ENCODE measurements around the gene APOL1. TPM values are rescaled to one million over a fixed set of nuclear protein-coding genes. Genes with fewer than 3 reads are reported as not detected.

APOL1 gene
- total and polyA plus RNA-seq, 5 donors = 13.6 to 29.8 (median 16.3) TPM

DNA sequence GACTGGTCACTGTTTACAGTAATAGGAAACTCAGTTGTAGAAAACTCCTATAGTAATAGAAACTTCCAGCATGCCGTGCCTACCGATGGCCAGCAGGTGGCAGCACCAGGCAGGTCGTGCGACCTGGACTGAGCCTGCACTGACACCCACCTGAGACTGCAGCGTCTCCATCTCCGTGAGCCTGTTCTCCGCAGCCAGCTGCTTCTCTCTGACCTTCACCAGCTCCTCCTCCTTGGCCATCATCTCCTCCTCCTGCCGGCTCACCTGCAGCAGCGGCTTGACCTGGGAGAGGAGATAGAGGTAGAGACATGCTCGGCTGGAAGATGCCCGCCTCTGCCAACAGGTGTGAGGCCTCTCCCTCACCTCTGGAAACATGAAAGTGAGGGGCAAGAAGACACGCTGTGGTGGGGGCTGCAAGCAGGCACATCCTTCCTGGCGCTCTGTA is 48.5 kb downstream of the APOL1 start:
- H3K27me3 ChIP-seq (ENCODE audit: control insufficient read depth, insufficient read depth) = no peaks in the 10 kb centered on the region
- peak; percentile 47 to 59 for ATAC-seq
- WGBS = 36% methylated on average over 13 of the region's 13 CpGs
- peak; percentile 68 to 90 (median 87) for DNase-seq
- no peak overlapping the region for H3K4me3 ChIP-seq (ENCODE audit: low read length)
- H3K9me3 ChIP-seq (ENCODE audit: control insufficient read depth, low read length) = no peaks in the 10 kb centered on the region
- intact Hi-C loops (cut with DNase I) = loop anchor here in 3 of 4 donors (2.0 to 5.0 kb wide), 2 partner anchors 169 to 171 kb away; no protein-coding TSS in a partner anchor
- H3K4me1 ChIP-seq (ENCODE audit: control insufficient read depth, insufficient read depth, low read length) = no peaks in the 10 kb centered on the region
- H3K27ac ChIP-seq (ENCODE audit: low read length) = peak overlapping the region; percentile 17

DNA sequence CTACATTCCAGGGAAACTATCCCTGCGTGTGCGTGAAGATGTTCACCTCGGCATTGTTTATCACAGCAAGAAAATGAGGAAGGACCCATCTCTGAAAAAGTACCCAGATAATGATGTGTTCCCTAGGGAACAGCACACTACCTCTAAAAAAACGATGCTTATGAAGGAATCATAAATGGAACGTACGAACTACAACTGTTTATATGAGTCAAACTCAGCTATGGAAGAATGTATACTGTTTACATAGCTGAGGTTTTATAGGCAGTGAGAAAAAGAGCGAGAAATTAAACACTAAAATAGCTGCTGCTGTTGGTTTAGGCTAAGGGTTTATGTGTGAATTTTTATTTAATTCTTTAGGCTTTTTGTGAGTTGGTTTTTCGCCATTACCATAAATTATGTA is 48.9 kb downstream of the APOL1 start:
- H3K27ac ChIP-seq (ENCODE audit: low read length) = peak overlapping the region; percentile 17
- H3K4me1 ChIP-seq (ENCODE audit: control insufficient read depth, insufficient read depth, low read length) = no peaks in the 10 kb centered on the region
- no peak for ATAC-seq

DNA sequence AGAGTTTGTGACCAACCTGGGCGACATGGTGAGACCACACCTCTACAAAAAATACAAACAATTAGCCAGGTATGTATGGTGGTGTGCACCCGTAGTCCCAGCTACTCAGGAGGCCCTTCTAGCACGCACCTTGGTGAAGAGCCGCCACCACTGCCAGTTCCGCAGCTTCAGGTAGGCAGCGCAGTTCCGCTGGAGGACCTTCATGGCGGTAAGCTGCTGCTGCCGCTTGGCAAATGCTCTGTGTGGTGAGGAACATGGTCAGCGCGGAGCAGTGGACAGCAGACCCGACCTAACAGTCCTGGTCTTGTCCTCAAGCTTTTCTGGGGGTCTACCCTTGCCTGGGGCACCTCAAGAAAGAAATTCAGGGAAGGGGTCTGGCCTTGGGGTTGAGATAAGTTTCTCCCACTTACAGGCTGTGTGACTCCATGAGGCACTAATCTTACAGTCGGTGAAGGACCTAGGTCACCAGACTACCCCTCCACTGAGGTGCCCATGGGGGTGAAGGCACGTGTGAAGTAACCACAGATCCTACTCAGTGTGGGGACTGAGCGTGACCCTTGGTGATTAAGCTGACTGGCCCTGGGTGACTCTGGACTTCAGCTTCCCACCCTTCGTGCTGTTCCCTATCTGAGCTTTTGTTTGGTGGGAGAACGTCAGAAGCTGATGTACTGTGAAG is 49.6 kb downstream of the APOL1 start:
- H3K4me1 ChIP-seq (ENCODE audit: control insufficient read depth, insufficient read depth, low read length) = no peaks in the 10 kb centered on the region
- intact Hi-C loops (cut with DNase I) = loop anchor here in 2 of 4 donors (5.0 kb wide), 1 partner anchor 170 kb away; no protein-coding TSS in a partner anchor
- no peak overlapping the region for H3K4me3 ChIP-seq (ENCODE audit: low read length)
- ATAC-seq (no peak), DNase-seq (peak in 1 of 3 donors; percentile 26)
- no peaks in the 10 kb centered on the region for H3K27me3 ChIP-seq (ENCODE audit: control insufficient read depth, insufficient read depth)
- WGBS = 90% methylated on average over 17 of the region's 17 CpGs
- no peak overlapping the region for H3K27ac ChIP-seq (ENCODE audit: low read length)
- H3K9me3 ChIP-seq (ENCODE audit: control insufficient read depth, low read length) = no peaks in the 10 kb centered on the region

More for the DNA sequence above, 48.9 kb downstream of the APOL1 start:
- no peaks in the 10 kb centered on the region for H3K9me3 ChIP-seq (ENCODE audit: control insufficient read depth, low read length)
- DNase-seq = no peak
- 81% methylated on average over 8 of the region's 8 CpGs for WGBS
- no peaks in the 10 kb centered on the region for H3K27me3 ChIP-seq (ENCODE audit: control insufficient read depth, insufficient read depth)
- intact Hi-C loops (cut with DNase I) = loop anchor here in 3 of 4 donors (2.0 to 5.0 kb wide), 2 partner anchors 169 to 170 kb away; no protein-coding TSS in a partner anchor
- H3K4me3 ChIP-seq (ENCODE audit: low read length) = no peak overlapping the region

DNA sequence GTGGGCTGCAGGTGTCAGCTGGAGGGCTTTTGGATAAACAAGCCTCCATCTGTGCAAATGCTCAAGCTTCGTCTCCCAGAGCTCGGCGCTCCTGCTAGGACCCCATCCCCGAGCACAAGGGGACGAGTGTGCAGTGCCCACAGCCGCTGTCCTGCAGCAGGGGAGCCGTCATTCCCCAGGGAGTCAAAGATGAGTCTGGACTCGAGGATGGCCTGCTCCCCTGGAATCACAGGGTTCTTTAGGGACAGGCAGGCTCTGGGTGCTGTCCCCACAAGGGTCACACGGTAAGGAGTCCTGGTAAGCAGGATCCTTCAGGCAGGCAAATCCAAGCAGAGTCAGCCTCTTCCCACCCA is 50.2 kb downstream of the APOL1 start:
- Histone ChIP-seq H3K27me3 (ENCODE audit: control insufficient read depth, insufficient read depth) (no peaks in the 10 kb centered on the region), H3K9me3 (ENCODE audit: control insufficient read depth, low read length) (no peaks in the 10 kb centered on the region), H3K4me3 (ENCODE audit: low read length) (no peak overlapping the region), H3K27ac (ENCODE audit: low read length) (no peak overlapping the region), H3K4me1 (ENCODE audit: control insufficient read depth, insufficient read depth, low read length) (no peaks in the 10 kb centered on the region)
- ATAC-seq (no peak), DNase-seq (peak in 1 of 3 donors; percentile 50)
- 75% methylated on average over 9 of the region's 9 CpGs for WGBS
- intact Hi-C loops (cut with DNase I) = loop anchor here in 2 of 4 donors (5.0 kb wide), 1 partner anchor 169 kb away; no protein-coding TSS in a partner anchor

- WGBS = 78% methylated on average over 13 of the region's 13 CpGs
- no peak overlapping the region for H3K27ac ChIP-seq (ENCODE audit: low read length)
- DNase-seq = peak in 1 of 3 donors; percentile 31
Observed at GRCh38 chr22:36303874-36304273, 50.9 kb downstream of the APOL1 start.

GRCh38 chr22:36304429-36304828 is 51.5 kb downstream of the APOL1 start:
- no peak overlapping the region for H3K27ac ChIP-seq (ENCODE audit: low read length)
- H3K4me3 ChIP-seq (ENCODE audit: low read length) = no peak overlapping the region
- DNase-seq (peak; percentile 32 to 68 (median 55)), ATAC-seq (peak in 1 of 2 donors; percentile 57)
- intact Hi-C loops (cut with DNase I) = loop anchor here in 2 of 4 donors (5.0 kb wide), 1 partner anchor 168 kb away; no protein-coding TSS in a partner anchor
- no peaks in the 10 kb centered on the region for H3K27me3 ChIP-seq (ENCODE audit: control insufficient read depth, insufficient read depth)
- H3K9me3 ChIP-seq (ENCODE audit: control insufficient read depth, low read length) = no peaks in the 10 kb centered on the region
- no peaks in the 10 kb centered on the region for H3K4me1 ChIP-seq (ENCODE audit: control insufficient read depth, insufficient read depth, low read length)
- WGBS = 58% methylated on average over 10 of the region's 10 CpGs

More at GRCh38 chr22:36303874-36304273, 50.9 kb downstream of the APOL1 start:
- Histone ChIP-seq H3K4me1 (ENCODE audit: control insufficient read depth, insufficient read depth, low read length) (no peaks in the 10 kb centered on the region), H3K9me3 (ENCODE audit: control insufficient read depth, low read length) (no peaks in the 10 kb centered on the region), H3K27me3 (ENCODE audit: control insufficient read depth, insufficient read depth) (no peaks in the 10 kb centered on the region), H3K4me3 (ENCODE audit: low read length) (no peak overlapping the region)
- ATAC-seq = peak in 1 of 2 donors; percentile 1
- intact Hi-C loops (cut with DNase I) = loop anchor here in 2 of 4 donors (5.0 kb wide), 1 partner anchor 168 kb away; no protein-coding TSS in a partner anchor

- no peaks in the 10 kb centered on the region for H3K9me3 ChIP-seq (ENCODE audit: control insufficient read depth, low read length)
- peak in 2 of 3 donors; percentile 25 to 47 for DNase-seq
- H3K27ac ChIP-seq (ENCODE audit: low read length) = no peak overlapping the region
- H3K27me3 ChIP-seq (ENCODE audit: control insufficient read depth, insufficient read depth) = no peaks in the 10 kb centered on the region
- intact Hi-C loops (cut with DNase I) = no loop called here
- no peaks in the 10 kb centered on the region for H3K4me1 ChIP-seq (ENCODE audit: control insufficient read depth, insufficient read depth, low read length)
- no peak overlapping the region for H3K4me3 ChIP-seq (ENCODE audit: low read length)
- 90% methylated on average over 19 of the region's 19 CpGs for WGBS
- no peak for ATAC-seq
Observed at GRCh38 chr22:36305813-36306212, 52.9 kb downstream of the APOL1 start.

DNA sequence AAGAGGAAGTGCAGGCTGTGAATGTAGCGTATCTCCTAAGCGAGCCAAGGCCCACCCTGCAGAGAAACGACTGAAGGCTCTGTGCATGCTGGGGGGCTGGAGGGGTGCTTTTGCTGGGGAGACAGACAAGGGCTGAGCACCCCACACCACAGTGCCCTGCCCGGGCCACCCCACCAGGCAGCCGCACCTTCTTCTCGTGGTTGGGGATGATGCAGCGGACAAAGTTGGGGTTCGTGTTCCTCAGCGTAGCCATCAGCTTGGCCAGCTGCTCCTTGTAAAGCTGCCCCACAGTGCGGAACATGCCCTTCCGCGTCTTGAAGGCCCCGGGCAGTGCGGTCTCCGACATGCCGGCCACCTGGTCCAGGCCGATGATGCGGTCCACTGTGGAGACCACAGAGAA is 53.3 kb downstream of the APOL1 start:
- H3K9me3 ChIP-seq (ENCODE audit: control insufficient read depth, low read length) = no peaks in the 10 kb centered on the region
- 84% methylated on average over 18 of the region's 18 CpGs for WGBS
- H3K27ac ChIP-seq (ENCODE audit: low read length) = no peak overlapping the region
- ATAC-seq = no peak
- peak in 1 of 3 donors; percentile 38 for DNase-seq
- no peaks in the 10 kb centered on the region for H3K27me3 ChIP-seq (ENCODE audit: control insufficient read depth, insufficient read depth)
- no peak overlapping the region for H3K4me3 ChIP-seq (ENCODE audit: low read length)
- no peaks in the 10 kb centered on the region for H3K4me1 ChIP-seq (ENCODE audit: control insufficient read depth, insufficient read depth, low read length)
- intact Hi-C loops (cut with DNase I) = no loop called here

DNA sequence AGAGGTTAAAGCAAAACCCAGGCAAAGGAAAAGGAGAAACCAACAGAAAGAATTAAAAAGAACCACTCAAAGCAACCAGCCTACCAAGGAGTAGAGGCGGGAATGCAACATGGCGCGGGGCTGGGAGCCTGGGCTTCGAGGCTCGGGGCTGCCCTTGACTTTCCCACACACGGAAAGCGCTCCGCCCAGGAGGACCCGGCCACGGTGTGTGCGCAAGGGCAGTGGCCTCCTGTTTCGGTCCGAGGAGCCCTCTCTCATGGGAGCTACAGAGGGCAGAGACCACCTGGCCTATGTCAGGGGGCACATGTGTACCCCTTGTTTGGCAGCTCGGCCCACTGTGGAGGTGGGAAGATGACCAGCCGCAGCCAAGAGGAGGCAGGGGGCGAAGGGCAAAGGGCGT is 55.9 kb downstream of the APOL1 start:
- H3K4me1 ChIP-seq (ENCODE audit: control insufficient read depth, insufficient read depth, low read length) = no peaks in the 10 kb centered on the region
- H3K27me3 ChIP-seq (ENCODE audit: control insufficient read depth, insufficient read depth) = no peaks in the 10 kb centered on the region
- DNase-seq (peak in 2 of 3 donors; percentile 33 to 48), ATAC-seq (no peak)
- WGBS = 92% methylated on average over 17 of the region's 17 CpGs
- intact Hi-C loops (cut with DNase I) = no loop called here
- H3K9me3 ChIP-seq (ENCODE audit: control insufficient read depth, low read length) = no peaks in the 10 kb centered on the region
- no peak overlapping the region for H3K27ac ChIP-seq (ENCODE audit: low read length)
- no peak overlapping the region for H3K4me3 ChIP-seq (ENCODE audit: low read length)

GRCh38 chr22:36311386-36312085 is 58.6 kb downstream of the APOL1 start:
- Histone ChIP-seq H3K4me1 (ENCODE audit: control insufficient read depth, insufficient read depth, low read length) (no peaks in the 10 kb centered on the region), H3K27ac (ENCODE audit: low read length) (no peak overlapping the region), H3K9me3 (ENCODE audit: control insufficient read depth, low read length) (no peaks in the 10 kb centered on the region), H3K4me3 (ENCODE audit: low read length) (no peak overlapping the region), H3K27me3 (ENCODE audit: control insufficient read depth, insufficient read depth) (no peaks in the 10 kb centered on the region)
- intact Hi-C loops (cut with DNase I) = no loop called here
- WGBS = 73% methylated on average over 18 of the region's 18 CpGs
- ATAC-seq (no peak), DNase-seq (peak in 2 of 3 donors; percentile 23 to 29)

DNA sequence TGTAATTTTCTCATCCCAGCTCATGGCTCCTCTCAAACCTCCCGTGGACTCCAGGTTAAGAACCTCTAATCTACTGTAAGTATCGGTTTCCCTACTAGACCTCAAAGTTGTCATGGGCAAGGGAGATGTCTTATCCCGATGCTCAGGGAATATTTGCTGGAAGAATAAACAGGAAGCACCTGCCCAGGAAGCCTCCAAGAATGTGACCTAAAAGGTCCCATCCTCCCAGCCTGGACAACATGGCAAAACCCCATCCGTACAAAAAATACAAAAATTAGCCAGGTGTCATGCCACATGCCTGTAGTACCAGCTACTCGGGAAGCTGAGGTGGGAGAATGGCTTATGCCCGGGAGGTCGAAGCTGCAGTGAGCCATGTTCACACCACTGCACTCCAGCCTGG is 62.4 kb downstream of the APOL1 start:
- H3K27ac ChIP-seq (ENCODE audit: low read length) = no peak overlapping the region
- intact Hi-C loops (cut with DNase I) = no loop called here
- peak in 1 of 3 donors; percentile 17 for DNase-seq
- no peak for ATAC-seq
- H3K4me1 ChIP-seq (ENCODE audit: control insufficient read depth, insufficient read depth, low read length) = no peaks in the 10 kb centered on the region
- no peaks in the 10 kb centered on the region for H3K9me3 ChIP-seq (ENCODE audit: control insufficient read depth, low read length)
- H3K4me3 ChIP-seq (ENCODE audit: low read length) = no peak overlapping the region
- 66% methylated on average over 7 of the region's 7 CpGs for WGBS
- H3K27me3 ChIP-seq (ENCODE audit: control insufficient read depth, insufficient read depth) = no peaks in the 10 kb centered on the region

Data from right cardiac atrium (tissue), 5 donors.